ENCODE data around the gene ERMARD.
"Not testable (repeated sequence)": the region's sequence is repeated elsewhere in the genome, so short reads cannot be mapped to it uniquely, and the experiment has no call there.

ERMARD gene

DNA sequence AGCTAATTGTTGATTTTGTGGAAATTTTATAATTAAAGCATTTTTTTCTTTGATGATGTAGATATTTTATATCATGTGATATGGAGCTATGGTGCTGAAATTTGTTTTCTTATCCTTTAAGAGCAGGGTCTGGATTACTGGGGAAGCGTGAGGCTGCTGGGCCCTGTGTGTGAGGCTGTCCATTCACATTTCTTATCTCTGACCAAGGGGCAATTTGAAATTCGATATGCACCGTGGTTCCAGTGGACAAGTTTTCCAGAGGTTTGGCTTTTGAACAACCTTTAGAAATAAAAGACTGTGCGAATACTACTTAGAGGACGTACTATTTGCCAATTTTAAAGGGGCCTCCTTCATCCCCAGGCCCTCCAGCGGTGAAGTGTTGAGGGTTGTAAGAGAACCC, 3.7 kb downstream of the ERMARD start:
- no peak for DNase-seq (ENCODE audit: low read depth)
- TF ChIP-seq, protein P1, sequence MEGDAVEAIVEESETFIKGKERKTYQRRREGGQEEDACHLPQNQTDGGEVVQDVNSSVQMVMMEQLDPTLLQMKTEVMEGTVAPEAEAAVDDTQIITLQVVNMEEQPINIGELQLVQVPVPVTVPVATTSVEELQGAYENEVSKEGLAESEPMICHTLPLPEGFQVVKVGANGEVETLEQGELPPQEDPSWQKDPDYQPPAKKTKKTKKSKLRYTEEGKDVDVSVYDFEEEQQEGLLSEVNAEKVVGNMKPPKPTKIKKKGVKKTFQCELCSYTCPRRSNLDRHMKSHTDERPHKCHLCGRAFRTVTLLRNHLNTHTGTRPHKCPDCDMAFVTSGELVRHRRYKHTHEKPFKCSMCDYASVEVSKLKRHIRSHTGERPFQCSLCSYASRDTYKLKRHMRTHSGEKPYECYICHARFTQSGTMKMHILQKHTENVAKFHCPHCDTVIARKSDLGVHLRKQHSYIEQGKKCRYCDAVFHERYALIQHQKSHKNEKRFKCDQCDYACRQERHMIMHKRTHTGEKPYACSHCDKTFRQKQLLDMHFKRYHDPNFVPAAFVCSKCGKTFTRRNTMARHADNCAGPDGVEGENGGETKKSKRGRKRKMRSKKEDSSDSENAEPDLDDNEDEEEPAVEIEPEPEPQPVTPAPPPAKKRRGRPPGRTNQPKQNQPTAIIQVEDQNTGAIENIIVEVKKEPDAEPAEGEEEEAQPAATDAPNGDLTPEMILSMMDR (IDR thresholded peaks at IDR 0.05; ENCODE audit: insufficient read depth, low read depth, low read length, missing control alignments): no peak
- H3K4me3 ChIP-seq (ENCODE audit: low read depth, low read length): no peak overlapping the region

DNA sequence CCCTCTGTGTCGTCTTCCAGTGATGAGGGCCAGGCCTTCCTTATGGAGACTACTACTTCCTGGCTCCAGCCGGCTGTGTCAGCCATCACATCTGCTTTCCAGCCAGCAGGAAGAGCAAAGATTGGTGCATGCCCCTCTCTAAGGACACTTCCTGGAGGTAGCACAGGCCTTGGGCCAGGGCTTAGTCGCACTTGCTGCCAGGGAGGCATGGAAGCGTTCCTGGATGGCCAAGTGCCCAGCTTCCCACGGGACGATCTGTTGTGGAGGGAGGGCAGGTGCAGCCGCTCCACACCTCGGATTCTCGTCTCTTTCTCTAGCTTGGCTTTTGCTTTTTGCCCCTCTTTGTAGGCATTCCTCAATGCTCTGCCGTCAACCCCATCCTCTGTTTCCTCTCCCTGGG, 11.9 kb downstream of the ERMARD start:
- no peak overlapping the region for H3K4me3 ChIP-seq (ENCODE audit: low read depth, low read length)
- no peak for DNase-seq (ENCODE audit: low read depth)
- TF ChIP-seq, protein P1 (IDR thresholded peaks at IDR 0.05; ENCODE audit: insufficient read depth, low read depth, low read length, missing control alignments): no peak

DNA sequence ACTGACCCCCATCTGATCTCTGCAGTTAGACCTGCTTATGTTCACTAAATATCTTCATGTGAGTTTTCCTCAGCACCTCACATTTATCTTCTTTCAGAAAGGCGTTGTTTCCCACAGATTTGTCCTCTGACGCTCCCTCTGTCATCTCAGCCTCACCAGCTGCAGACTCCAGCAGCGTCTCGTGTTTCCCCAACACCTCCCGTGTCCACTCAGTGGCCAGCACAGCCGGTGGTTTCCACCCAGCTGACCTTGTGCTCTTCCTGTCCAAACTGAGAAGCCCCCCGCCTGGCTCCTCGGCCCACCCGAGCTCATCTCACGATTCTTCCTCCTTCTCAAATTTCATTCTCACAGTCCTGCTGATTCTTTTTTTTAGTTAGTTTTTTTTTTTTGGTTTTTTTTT, 12.5 kb downstream of the ERMARD start:
- TF ChIP-seq, protein P1 (IDR thresholded peaks at IDR 0.05; ENCODE audit: insufficient read depth, low read depth, low read length, missing control alignments): no peak
- H3K4me3 ChIP-seq (ENCODE audit: low read depth, low read length): no peak overlapping the region
- no peak for DNase-seq (ENCODE audit: low read depth)

DNA sequence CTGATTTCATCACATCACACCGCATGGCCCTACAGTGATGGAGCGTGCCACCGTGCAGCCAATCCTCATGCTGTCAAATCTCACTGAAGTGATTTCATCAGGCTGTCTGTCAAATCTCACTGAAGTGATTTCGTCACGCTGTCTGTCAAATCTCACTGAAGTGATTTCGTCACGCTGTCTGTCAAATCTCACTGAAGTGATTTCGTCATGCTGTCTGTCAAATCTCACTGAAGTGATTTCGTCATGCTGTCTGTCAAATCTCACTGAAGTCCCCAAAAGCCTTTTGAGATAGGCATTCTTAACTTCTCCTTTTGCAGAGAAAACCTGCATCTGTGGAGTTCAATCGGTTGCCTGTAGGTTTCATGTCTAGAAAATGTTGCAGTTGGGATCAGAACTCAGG, 14.4 kb downstream of the ERMARD start:
- DNase-seq (ENCODE audit: low read depth); H3K4me3 ChIP-seq (ENCODE audit: low read depth, low read length): not testable (repeated sequence)

DNA sequence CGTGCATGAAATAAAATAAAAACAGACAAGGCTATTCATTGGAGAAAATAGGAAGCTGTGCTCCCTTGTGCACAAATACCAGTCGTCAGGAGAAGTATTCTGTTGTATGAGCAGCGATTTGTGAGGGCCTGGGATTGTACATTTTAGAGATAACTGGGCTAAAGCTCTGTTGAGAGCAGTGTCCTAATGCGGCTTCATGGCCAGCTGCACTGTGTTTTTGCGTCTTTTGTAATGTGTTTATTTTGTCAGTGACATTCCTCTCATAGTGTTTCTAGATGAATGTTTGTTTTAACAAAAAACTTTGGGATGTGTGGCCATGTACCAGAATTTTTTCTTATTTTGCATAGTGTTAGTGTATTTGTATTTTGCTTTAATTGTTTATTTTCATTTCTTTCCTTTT, 14.8 kb downstream of the ERMARD start:
- H3K4me3 ChIP-seq (ENCODE audit: low read depth, low read length): no peak overlapping the region
- DNase-seq (ENCODE audit: low read depth): no peak
- TF ChIP-seq, protein P1 (IDR thresholded peaks at IDR 0.05; ENCODE audit: insufficient read depth, low read depth, low read length, missing control alignments): no peak

DNA sequence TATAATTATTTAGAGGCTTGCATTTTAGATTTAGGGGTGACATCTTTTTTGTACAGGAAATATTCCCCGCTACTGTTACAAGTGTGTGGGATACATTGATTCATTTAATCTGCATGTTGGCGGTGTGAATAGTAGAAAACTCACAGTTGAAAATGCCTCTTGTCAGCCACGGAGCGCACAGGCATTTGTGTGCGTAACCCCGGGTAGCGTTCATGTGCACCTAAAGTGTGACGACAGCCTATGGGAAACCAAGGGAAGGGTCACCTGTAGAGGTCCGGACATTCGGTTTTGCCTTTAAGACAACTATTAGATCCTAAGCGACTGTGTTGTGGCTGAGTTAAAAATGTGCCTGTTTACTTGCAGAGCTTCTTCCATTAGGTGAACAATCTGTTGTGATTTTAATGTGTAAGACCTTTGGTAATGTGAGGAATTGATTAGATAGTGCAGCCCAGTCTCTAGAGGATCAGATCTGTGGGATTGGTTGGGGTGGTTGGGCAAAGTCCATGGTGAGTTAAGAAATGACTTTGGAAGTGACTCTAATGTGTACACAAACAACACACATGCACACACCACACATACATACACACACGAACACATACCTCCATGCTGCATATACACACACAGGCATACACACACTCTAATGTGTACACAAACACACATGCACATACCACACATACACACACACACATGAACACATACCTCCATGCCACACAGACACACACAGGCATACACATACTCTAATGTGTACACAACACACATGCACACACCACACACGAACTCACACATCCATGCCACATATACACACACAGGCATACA, 15.7 kb downstream of the ERMARD start:
- TF ChIP-seq, protein P1 (IDR thresholded peaks at IDR 0.05; ENCODE audit: insufficient read depth, low read depth, low read length, missing control alignments): no peak
- DNase-seq (ENCODE audit: low read depth): no peak
- no peak overlapping the region for H3K4me3 ChIP-seq (ENCODE audit: low read depth, low read length)

DNA sequence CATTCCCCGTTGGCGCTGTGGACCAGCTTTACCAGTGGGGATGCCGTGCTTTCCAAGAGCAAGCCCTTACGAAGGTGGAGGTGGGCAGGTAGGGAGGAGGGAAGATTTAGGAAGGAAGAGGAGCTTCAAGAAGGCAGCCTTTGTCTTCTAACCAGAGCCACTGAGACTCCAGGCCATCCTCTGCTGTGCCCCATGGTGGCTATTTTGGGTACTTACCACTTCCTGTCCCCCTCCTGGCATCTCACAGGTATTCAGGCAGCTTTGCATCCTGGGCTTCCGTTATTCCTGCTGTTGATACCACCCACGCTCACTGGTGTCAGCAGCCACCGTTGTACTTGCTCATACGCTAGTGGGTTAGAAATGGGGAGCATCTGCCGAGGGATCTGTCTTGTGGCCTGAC, 22.9 kb downstream of the ERMARD start:
- TF ChIP-seq, protein P1 (IDR thresholded peaks at IDR 0.05; ENCODE audit: insufficient read depth, low read depth, low read length, missing control alignments): no peak
- no peak overlapping the region for H3K4me3 ChIP-seq (ENCODE audit: low read depth, low read length)
- no peak for DNase-seq (ENCODE audit: low read depth)
